Liver (tissue), 9 donors: ENCODE results near the gene SLC19A2. TPM values are rescaled to one million over a fixed set of nuclear protein-coding genes. Genes with fewer than 3 reads are reported as not detected.

Experiments used
- DNase-seq: peaks from one replicate; pipeline ENCODE4 v3.0.0-alpha.2; 2017; ENCODE audit warnings: low spot score
- H3K27ac ChIP-seq, 2 donors: one replicate each; pipeline ENCODE4 v1.7.0; 2013; ENCODE audit warnings: inconsistent platforms in 2 of 2, low read length in 2 of 2, control low read depth in 1 of 2, low read depth in 1 of 2, mild to moderate bottlenecking in 1 of 2
- H3K27me3 ChIP-seq, 4 donors: one replicate each; pipeline versions ENCODE4 v1.6.1 to v1.7.0; 2013; ENCODE audit warnings: low read length in 3 of 4, inconsistent platforms in 1 of 4, mild to moderate bottlenecking in 1 of 4, moderate library complexity in 1 of 4; ENCODE audit not compliant: control insufficient read depth in 4 of 4, insufficient read depth in 4 of 4
- H3K36me3 ChIP-seq, 4 donors: one replicate each; pipeline versions ENCODE4 v1.6.1 to v1.7.0; 2013; ENCODE audit warnings: low read length in 3 of 4, mild to moderate bottlenecking in 3 of 4, low read depth in 1 of 4, moderate library complexity in 1 of 4; ENCODE audit not compliant: control insufficient read depth in 4 of 4, insufficient read depth in 3 of 4
- H3K4me1 ChIP-seq, 4 donors: one replicate each; pipeline versions ENCODE4 v1.6.1 to v1.7.0; 2013; ENCODE audit warnings: low read length in 3 of 4, mild to moderate bottlenecking in 3 of 4, moderate library complexity in 1 of 4; ENCODE audit not compliant: control insufficient read depth in 4 of 4, insufficient read depth in 4 of 4
- H3K4me3 ChIP-seq, 3 donors: one replicate each; pipeline versions ENCODE4 v1.6.1 to v1.7.0; 2013; ENCODE audit warnings: low read length in 3 of 3, control low read depth in 1 of 3, low read depth in 1 of 3, mild to moderate bottlenecking in 1 of 3
- H3K9ac ChIP-seq, 2 donors: one replicate each; pipeline ENCODE4 v1.7.0; 2013; ENCODE audit warnings: low read length in 2 of 2, mild to moderate bottlenecking in 2 of 2, moderate library complexity in 2 of 2, control low read depth in 1 of 2, low read depth in 1 of 2
- H3K9me3 ChIP-seq, 4 donors: one replicate each; pipeline versions ENCODE4 v1.6.1 to v1.7.0; 2013; ENCODE audit warnings: low read length in 3 of 4; ENCODE audit not compliant: control insufficient read depth in 4 of 4
- ATF3 ChIP-seq: IDR thresholded peaks from 2 replicates; pipeline ENCODE4 v1.6.1; 2016; ENCODE audit warnings: antibody characterized with exemption
- CTCF ChIP-seq: fragments of 150-350 bp; IDR thresholded peaks from 2 replicates; pipeline ENCODE4 v1.5.1; 2017; ENCODE audit warnings: improper control_type of control experiment, low read depth, low read length; ENCODE audit not compliant: missing input control
- EGR1 ChIP-seq, 2 donors: IDR thresholded peaks; 2 replicates each; pipeline ENCODE4 v1.6.1; 2016 to 2018; ENCODE audit warnings: antibody characterized with exemption in 2 of 2, low read depth in 2 of 2
- FOXA2 ChIP-seq: IDR thresholded peaks from 2 replicates; pipeline ENCODE4 v1.6.1; 2016; ENCODE audit warnings: antibody characterized with exemption
- GABPA ChIP-seq, 2 donors: IDR thresholded peaks in 1 of 2; conservative IDR thresholded peaks in 1 of 2; 2 replicates each; pipeline ENCODE4 v1.6.1; 2016; ENCODE audit warnings: antibody characterized with exemption in 2 of 2, mild to moderate bottlenecking in 1 of 2, moderate library complexity in 1 of 2
- HNF4A ChIP-seq, 2 donors: conservative IDR thresholded peaks; 2 replicates each; pipeline ENCODE4 v1.6.1; 2016; ENCODE audit warnings: antibody characterized with exemption in 2 of 2, mild to moderate bottlenecking in 2 of 2
- HNF4G ChIP-seq: IDR thresholded peaks from 2 replicates; pipeline ENCODE4 v1.6.1; 2016; ENCODE audit warnings: antibody characterized with exemption
- JUND ChIP-seq, 2 donors: IDR thresholded peaks; 2 replicates each; pipeline ENCODE4 v1.6.1; 2016; ENCODE audit warnings: antibody characterized with exemption in 2 of 2
- RAD21 ChIP-seq, 2 donors: IDR thresholded peaks; 2 replicates each; pipeline ENCODE4 v1.6.1; 2016; ENCODE audit warnings: antibody characterized with exemption in 2 of 2, mild to moderate bottlenecking in 2 of 2
- REST ChIP-seq: IDR thresholded peaks from 2 replicates; pipeline ENCODE4 v1.6.1; 2016; ENCODE audit warnings: antibody characterized with exemption, mild to moderate bottlenecking
- SP1 ChIP-seq: IDR thresholded peaks from 2 replicates; pipeline ENCODE4 v1.6.1; 2018; ENCODE audit warnings: antibody characterized with exemption, mild to moderate bottlenecking
- TAF1 ChIP-seq: conservative IDR thresholded peaks from 2 replicates; pipeline ENCODE4 v1.6.1; 2016; ENCODE audit warnings: antibody characterized with exemption, mild to moderate bottlenecking
- YY1 ChIP-seq: IDR thresholded peaks from 2 replicates; pipeline ENCODE4 v1.6.1; 2016; ENCODE audit warnings: antibody characterized with exemption, mild to moderate bottlenecking
- ZBTB33 ChIP-seq: IDR thresholded peaks from 2 replicates; pipeline ENCODE4 v1.6.1; 2016; ENCODE audit warnings: antibody characterized with exemption
- WGBS: extraction: QIAGEN DNeasy Blood & Tissue Kit; methylation state at CpG from one replicate; pipeline ENCODE4 v1.1.7; 2013; 5-methylcytosine and 5-hydroxymethylcytosine counted together
- polyA plus RNA-seq, 2 donors: library from polyadenylated mRNA; stranded (reverse) in 1 of 2; unstranded in 1 of 2; fragments of 200-250 nt in 1 of 2; fragments of >200 nt in 1 of 2; fragmentation: Nextera tagmentation in 1 of 2; extraction: Ambion mirVana in 1 of 2; gene quantifications; one replicate each; pipeline versions ENCODE4 v1.2.1 to v1.2.3, GENCODE V29; 2013 to 2015
- total RNA-seq, 2 donors: library from RNA; depleted of rRNA; stranded (reverse); fragments of >200 nt; gene quantifications; one replicate each; pipeline ENCODE4 v1.2.3, GENCODE V29; 2014
- donor health status: healthy.
- donor health status: healthy.
- donor health status: healthy.
- donor health status: healthy.
- donor health status: healthy.

SLC19A2 gene
- total and polyA plus RNA-seq, 4 donors = 4.8 to 18.7 (median 9.8) TPM

GRCh38 chr1:169515641-169516040, 29.9 kb upstream of the SLC19A2 start:
- TF ChIP-seq JUND (IDR thresholded peaks at IDR 0.05) (no peak), SP1 (no peak), REST (no peak), HNF4A (conservative IDR thresholded peaks at IDR 0.05) (no peak), RAD21 (IDR thresholded peaks at IDR 0.05) (no peak), ZBTB33 (no peak), FOXA2 (no peak), GABPA (IDR thresholded peaks at IDR 0.05 in 1 of 2, conservative IDR thresholded peaks at IDR 0.05 in 1 of 2) (no peak)
- H3K4me3 ChIP-seq = no peak overlapping the region
- no peaks in the 10 kb centered on the region for H3K27me3 ChIP-seq
- no peak overlapping the region for H3K9ac ChIP-seq
- no peak for DNase-seq
- peaks cover 0 to 14% (median 8%) of the 10 kb centered on the region in 4 donors for H3K4me1 ChIP-seq
- H3K27ac ChIP-seq = no peak overlapping the region
- H3K36me3 ChIP-seq = peaks cover 13 to 77% (median 53%) of the 10 kb centered on the region in 4 donors
- no peaks in the 10 kb centered on the region for H3K9me3 ChIP-seq

- TF ChIP-seq YY1 (no peak), TAF1 (no peak)
- peaks cover 3 to 23% (median 17%) of the 10 kb centered on the region in 4 donors for H3K4me1 ChIP-seq
- WGBS = 77% methylated on average over 2 of the region's 2 CpGs
These were observed 29.0 kb upstream of the SLC19A2 start for GRCh38 chr1:169514566-169515270.

GRCh38 chr1:169513208-169513607, 27.5 kb upstream of the SLC19A2 start:
- H3K4me1 ChIP-seq = peaks cover 7 to 38% (median 32%) of the 10 kb centered on the region in 4 donors
- DNase-seq = no peak
- H3K36me3 ChIP-seq = peaks cover 2 to 55% (median 34%) of the 10 kb centered on the region in 4 donors
- no peaks in the 10 kb centered on the region for H3K9me3 ChIP-seq
- H3K4me3 ChIP-seq = no peak overlapping the region
- no peaks in the 10 kb centered on the region for H3K27me3 ChIP-seq
- H3K9ac ChIP-seq = no peak overlapping the region
- H3K27ac ChIP-seq = no peak overlapping the region
- TF ChIP-seq GABPA (IDR thresholded peaks at IDR 0.05 in 1 of 2, conservative IDR thresholded peaks at IDR 0.05 in 1 of 2) (no peak), CTCF (no peak), ATF3 (no peak), JUND (IDR thresholded peaks at IDR 0.05) (no peak), FOXA2 (no peak), EGR1 (IDR thresholded peaks at IDR 0.05; ENCODE audit: low read depth in 2 of 2) (no peak), HNF4G (no peak), ZBTB33 (no peak), RAD21 (IDR thresholded peaks at IDR 0.05) (no peak), TAF1 (no peak)

More at GRCh38 chr1:169514566-169515270, 29.0 kb upstream of the SLC19A2 start:
- no peak for DNase-seq
- Histone ChIP-seq H3K27me3 (no peaks in the 10 kb centered on the region), H3K27ac (no peak overlapping the region), H3K9ac (no peak overlapping the region), H3K9me3 (no peaks in the 10 kb centered on the region), H3K4me3 (no peak overlapping the region), H3K36me3 (peaks cover 8 to 69% (median 48%) of the 10 kb centered on the region in 4 donors)
